GM12864 (cell line): ENCODE measurements around the gene GMPR2.
"Not testable (repeated sequence)": the region's sequence is repeated elsewhere in the genome, so short reads cannot be mapped to it uniquely, and the experiment has no call there.

Experiments
- DNase-seq: peaks from one replicate; pipeline ENCODE4 v3.0.0-alpha.2; 2011; ENCODE audit warnings: low read depth
- H3K4me3 ChIP-seq: 2 replicates; pipeline ENCODE4 v1.5.1; 2011; ENCODE audit warnings: mild to moderate bottlenecking, low read depth, low read length, control low read depth
- TF ChIP-seq, protein P1 (sequence below): IDR thresholded peaks from 2 replicates; pipeline ENCODE4 v1.5.1; 2011; ENCODE audit warnings: low read depth, mild to moderate bottlenecking, moderate library complexity, low read length, control low read depth, inconsistent platforms; ENCODE audit errors: missing control alignments

Gene GMPR2

GRCh38 chr14:24213866-24214662, 18.7 kb upstream of the GMPR2 start:
- DNase-seq, result no peak
- peak overlapping the region; percentile 86 for H3K4me3 ChIP-seq
- TF ChIP-seq, protein P1, sequence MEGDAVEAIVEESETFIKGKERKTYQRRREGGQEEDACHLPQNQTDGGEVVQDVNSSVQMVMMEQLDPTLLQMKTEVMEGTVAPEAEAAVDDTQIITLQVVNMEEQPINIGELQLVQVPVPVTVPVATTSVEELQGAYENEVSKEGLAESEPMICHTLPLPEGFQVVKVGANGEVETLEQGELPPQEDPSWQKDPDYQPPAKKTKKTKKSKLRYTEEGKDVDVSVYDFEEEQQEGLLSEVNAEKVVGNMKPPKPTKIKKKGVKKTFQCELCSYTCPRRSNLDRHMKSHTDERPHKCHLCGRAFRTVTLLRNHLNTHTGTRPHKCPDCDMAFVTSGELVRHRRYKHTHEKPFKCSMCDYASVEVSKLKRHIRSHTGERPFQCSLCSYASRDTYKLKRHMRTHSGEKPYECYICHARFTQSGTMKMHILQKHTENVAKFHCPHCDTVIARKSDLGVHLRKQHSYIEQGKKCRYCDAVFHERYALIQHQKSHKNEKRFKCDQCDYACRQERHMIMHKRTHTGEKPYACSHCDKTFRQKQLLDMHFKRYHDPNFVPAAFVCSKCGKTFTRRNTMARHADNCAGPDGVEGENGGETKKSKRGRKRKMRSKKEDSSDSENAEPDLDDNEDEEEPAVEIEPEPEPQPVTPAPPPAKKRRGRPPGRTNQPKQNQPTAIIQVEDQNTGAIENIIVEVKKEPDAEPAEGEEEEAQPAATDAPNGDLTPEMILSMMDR, result peak; percentile 6

DNA sequence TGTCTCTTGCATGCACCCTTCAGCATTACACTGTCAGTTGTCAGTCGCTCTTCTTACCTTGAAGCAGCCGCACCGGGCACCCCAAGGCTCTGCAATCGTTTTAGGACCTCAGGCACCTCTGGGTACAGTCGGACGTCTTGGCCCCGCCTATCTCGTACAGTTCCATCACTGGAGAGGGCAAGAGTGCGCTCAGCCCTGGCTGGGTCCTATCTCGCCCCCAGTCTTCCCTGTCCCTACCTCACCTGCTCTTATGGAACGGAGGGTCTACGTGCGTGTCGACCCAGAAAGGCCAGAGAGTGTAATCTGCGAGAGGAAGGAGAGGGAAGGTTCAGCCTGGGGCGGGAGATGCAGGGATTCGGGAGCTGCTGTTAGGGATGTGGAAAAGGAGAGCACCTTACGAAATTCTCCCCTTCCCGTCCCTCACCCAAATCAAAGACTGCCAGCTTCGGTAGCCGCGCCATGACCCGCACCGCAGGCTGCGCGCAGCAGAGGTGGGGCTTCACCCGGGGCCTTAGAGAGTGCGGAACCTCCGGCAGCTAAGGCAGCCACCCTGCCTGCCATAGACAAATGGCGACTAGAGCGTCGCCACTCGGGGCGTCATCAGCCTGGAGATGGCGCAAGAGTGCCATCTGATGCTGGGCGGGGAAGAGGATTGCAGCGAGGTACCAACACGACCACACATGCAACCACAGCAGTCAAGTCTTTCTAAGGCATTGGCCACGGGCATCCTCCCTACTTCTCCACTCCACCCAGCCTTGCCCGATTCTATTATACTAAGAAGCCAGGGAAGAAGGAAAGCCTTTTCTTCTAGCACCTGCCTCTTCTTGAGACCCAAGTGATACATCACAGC, 17.0 kb upstream of the GMPR2 start, which contains the start of gene MDP1:
Gene MDP1, minus strand, starts transcription at position 572 of the 850 bp plus-strand sequence. Its CDS starts 111 bp downstream, at position 461.
- H3K4me3 ChIP-seq, result peak within 1 kb of the TSS; percentile 81
- peak; percentile 74 for DNase-seq
- TF ChIP-seq, protein P1, result peak; percentile 88

DNA sequence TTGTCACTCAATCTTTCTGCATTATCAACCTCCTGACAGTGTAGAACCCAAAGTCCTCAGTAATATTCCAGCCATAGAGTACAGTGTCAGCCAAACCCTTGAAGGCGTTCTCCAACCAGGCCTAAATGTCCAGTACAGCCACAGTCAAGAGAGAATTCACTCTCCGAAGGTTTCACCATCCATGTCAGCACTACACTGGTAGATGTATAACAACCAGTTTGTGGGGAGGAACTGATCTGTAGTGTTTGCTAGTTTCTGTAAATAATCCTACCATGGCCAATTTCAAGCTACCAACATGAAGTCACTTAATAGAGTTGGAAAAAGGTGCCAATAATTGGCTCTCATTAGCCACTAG, 16.4 kb upstream of the GMPR2 start:
- TF ChIP-seq, protein P1, result no peak
- peak overlapping the region; percentile 81 for H3K4me3 ChIP-seq
- DNase-seq, result no peak

- DNase-seq, H3K4me3 ChIP-seq: not testable (repeated sequence)
Observed at GRCh38 chr14:24216876-24217275, 15.9 kb upstream of the GMPR2 start.

DNA sequence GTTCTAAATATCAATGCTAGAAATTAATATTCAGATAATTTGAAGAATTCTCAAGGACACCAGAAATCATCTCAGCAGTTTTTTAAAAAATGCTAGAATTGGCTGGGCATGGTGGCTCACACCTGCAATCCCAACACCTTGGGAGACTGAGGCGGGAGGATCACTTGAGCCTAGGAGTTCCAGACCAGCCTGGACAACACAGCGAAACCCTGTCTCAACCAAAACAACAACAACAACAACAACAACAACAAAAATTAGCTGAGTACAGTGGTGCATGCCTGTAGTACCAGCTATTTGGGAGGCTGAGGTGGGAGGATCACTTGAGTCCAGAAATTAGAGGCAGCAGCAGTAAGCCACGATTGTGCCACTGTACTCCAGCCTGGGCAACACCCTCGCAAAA, 13.6 kb upstream of the GMPR2 start:
- H3K4me3 ChIP-seq, result no peak overlapping the region
- TF ChIP-seq, protein P1, result no peak
- DNase-seq, result no peak

DNA sequence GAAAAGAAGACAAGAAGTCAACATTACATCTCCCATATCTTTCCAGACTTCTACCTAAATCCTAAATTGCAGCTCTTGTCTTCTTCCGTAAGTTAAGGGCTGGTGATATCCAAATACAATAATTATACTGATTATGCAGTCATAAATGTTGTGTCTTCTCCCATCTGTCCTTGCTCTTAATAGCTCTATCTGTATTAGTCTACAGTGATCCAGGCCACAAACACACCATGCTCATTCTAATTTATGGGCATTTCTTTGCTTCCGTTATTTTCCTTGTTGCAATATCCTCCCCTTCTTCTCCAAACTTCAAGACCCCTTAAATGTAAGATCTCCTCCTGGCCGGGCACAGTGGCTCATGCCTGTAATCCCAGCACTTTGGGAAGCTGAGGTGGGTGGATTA, 13.2 kb upstream of the GMPR2 start:
- H3K4me3 ChIP-seq, result no peak overlapping the region
- no peak for DNase-seq
- TF ChIP-seq, protein P1, result no peak

DNA sequence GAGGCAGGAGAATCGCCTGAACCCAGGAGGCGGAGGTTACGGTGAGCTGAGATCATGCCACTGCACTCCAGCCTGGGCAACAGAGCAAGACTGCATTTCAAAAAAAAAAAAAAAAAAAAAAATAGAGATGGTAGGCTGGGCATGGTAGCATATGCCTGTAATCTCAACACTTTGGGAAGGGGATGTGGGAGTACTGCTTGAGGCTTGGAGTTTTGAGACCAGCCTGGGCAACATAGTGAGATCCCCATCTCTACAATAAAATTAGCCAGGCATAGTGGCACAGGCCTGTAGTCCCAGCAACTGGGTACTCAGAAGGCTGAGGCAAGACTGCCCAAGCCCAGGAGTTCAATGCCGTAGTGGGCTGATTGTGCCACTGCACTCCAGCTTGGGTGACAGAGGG, 9.7 kb upstream of the GMPR2 start:
- not testable (repeated sequence) for H3K4me3 ChIP-seq, DNase-seq
